HG02763 (cell line): ENCODE results near the gene EDC3.

Experiments used
- ATAC-seq: cut with Tn5 transposase; IDR thresholded peaks from one replicate; pipeline ENCODE4 v1.9.1; 2021; ENCODE audit warnings: mild to moderate bottlenecking, moderate library complexity; ENCODE audit not compliant: unreplicated experiment

Gene EDC3

DNA sequence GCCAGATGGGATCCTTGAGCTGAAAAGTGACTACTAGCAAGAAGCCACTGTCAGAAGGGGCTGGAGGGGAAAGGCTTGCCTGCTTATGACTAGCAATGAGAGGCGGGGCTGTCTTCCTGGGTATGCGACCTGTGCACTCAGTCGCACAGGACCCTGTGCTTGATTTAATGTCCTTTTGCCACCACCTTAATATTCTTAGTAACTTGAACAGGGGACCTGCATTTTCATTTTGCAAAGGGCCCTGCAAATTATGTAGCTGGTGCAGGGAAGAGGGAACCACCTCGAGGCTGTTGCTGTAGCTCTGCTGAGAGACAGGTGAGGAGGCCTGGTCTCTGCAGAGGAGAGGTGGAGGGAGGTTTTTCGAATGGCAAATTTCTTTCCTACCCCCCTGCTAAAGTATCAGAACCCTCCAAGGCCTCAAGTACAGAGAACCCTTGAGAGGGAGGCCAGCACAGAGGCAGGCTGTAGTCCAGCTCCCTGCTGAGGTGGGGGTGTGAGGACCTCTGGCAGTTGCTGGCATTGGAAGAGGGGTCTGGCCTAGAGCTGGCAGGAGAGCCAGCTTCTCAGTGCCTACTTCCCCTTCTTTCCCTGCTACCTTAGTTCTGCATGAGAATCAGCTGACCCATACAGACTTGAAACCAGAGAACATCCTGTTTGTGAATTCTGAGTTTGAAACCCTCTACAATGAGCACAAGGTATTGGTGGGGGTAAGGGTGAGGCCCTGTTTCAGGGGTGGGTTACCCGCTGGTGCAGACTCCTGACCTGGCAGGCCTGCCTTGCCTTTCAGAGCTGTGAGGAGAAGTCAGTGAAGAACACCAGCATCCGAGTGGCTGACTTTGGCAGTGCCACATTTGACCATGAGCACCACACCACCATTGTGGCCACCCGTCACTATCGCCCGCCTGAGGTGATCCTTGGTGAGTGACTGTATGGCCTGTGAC is 68.8 kb downstream of the EDC3 start:
- ATAC-seq, result peak; percentile 58

DNA sequence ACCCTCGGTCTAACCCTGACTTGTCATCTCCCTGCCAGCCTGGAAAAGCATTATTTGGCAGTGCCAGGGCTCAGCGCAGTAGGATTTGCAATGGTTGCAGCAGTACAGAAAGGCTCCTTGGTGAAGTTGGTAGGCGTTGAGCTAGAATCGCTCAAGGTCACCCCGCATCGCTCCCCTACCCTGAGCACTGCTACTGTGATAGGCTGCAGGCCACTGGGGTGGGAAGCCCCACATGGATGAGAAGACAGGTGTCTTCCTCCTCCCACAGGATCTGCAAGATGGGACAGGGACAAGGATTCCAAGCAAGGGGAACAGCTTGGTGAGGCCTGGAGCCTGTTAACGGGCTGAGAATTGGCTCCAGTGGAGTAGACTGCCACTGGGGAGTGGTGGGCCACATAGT is 69.5 kb downstream of the EDC3 start:
- no peak for ATAC-seq

GRCh38 chr15:74625693-74626092 is 70.1 kb downstream of the EDC3 start:
- ATAC-seq, result no peak

DNA sequence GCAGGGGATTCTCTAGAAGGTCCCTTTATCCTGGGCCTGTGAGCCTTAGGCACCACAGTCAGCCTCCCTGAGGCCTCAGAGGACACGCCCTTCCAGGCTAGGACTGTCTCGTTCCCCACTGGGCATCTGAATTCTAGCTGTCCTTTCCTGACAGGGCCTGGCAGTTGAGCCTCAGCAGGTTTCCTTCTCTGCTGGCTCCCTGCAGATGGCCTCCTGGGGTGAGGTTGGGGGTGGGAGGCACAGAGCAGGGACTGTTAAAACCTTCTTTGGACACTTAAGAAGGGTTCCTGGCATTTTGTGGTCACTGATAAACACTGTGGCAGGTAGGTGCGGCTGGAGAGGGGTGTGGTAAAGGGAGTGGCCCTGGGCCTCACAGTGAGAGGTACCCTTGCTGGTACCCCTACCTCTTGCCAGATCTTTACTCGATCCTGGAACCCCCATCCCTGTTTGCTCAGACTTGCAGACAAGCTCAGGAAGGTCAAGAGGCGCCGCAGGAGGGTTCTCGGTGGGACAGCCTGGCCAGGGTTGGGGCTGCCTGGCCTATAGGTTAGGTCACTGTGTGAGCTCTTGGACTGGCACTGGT is 71.7 kb downstream of the EDC3 start:
- no peak for ATAC-seq

- ATAC-seq, result no peak
These were observed 73.1 kb downstream of the EDC3 start for GRCh38 chr15:74622758-74623157.

DNA sequence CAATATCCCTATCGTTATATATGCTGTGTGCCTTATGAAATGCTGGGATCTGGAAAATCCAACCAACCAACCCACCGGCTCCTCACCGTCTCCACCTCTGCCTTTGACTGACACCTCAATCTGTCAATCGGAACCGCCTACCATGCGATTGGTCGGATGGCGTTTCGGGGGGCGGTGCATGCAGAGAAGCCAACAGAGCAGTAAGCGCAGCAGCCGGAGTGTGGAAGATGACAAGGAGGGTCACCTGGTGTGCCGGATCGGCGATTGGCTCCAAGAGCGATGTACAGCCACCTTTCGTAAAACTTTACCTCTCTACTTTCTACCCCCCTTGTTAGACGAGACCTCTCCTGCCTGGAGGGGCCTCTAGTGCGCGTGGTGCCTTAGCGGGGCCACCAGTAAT is 73.9 kb downstream of the EDC3 start:
- no peak for ATAC-seq

DNA sequence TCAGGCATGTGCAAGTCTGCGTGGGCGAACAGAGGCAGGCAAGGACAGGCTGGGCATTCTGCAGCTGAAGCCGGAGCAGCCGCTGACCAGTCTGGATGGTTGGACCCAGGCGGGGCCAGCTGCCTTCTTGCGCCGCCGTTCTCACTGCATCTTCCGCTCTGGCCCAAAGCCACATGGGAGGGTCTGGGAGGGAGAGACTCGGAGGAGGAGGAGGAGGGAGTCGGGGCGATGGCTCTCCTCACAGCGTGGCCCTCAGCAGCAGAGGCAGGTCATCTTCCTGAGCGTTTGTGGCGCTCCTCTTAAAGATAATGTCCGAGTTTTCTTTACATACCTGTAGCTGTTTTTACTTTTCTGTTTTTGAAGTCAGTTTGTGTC is 74.3 kb downstream of the EDC3 start:
- no peak for ATAC-seq

DNA sequence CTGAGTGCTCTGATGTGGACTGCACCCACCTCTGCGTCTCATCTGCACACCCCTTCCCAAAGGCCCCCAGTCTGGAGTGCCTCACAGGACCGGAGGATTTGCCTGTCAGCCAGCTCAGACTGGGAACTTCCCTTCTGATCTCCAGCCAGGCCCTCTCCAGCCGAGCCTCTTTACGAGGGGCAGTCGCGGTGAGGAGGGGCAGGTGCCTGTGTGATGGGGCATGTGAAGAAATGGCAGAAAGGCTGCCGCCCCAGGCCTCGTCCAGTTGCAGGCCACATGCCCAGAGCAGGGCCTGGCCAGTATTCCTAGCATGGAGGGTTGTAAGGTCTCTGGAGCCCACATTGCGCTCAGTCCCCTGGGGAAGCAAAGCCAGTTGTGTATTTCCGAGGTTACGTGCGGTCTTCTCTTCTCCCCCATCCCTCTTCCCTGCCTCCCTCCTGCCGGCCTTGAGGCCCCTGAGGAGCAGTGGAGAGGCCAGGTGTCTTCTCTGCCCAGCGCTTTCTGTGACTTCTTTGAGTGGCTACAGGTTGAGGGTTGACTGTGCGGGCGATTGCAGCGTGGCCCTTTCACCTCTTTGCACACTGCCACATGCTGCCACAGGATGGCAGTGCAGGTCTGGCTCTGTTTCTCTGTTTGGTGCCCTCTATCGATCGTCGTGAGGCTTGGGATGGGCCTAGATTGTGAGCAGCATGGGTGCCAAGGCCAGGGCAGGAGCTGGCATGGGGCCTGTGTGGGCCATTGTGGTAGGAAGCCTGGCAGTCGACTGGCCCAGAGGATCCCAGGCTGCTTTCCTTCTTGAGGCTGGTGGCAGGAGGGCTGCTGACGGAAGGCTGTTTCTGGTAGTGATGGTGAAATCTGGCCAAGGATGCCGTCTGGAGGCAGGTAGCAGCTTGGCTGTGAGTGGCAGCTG is 74.9 kb downstream of the EDC3 start:
- no peak for ATAC-seq

- no peak for ATAC-seq
These were observed 75.7 kb downstream of the EDC3 start for GRCh38 chr15:74619916-74620635.

- ATAC-seq, result no peak
These were observed 76.8 kb downstream of the EDC3 start for GRCh38 chr15:74618841-74619596.

DNA sequence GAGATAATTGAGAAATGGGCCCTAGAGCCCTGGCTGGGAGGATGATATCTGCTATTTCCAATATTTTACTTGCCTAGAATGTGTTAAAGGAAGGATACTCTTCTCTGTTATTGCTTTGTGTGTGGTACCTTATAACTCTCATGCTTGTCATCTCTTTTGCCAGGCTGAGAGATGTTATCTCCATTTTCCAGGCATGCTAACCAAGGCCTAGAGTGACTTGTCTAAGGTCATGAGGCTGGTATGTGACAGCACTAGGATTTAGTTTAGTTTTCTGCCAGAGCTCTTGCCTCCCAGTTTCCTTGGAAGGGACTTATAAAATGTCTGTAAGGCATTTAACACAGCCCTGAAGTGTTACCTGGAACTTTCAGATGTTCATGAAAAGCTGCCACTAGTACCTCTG is 78.8 kb downstream of the EDC3 start:
- no peak for ATAC-seq

GRCh38 chr15:74616366-74616939 is 79.4 kb downstream of the EDC3 start:
- ATAC-seq, result no peak

DNA sequence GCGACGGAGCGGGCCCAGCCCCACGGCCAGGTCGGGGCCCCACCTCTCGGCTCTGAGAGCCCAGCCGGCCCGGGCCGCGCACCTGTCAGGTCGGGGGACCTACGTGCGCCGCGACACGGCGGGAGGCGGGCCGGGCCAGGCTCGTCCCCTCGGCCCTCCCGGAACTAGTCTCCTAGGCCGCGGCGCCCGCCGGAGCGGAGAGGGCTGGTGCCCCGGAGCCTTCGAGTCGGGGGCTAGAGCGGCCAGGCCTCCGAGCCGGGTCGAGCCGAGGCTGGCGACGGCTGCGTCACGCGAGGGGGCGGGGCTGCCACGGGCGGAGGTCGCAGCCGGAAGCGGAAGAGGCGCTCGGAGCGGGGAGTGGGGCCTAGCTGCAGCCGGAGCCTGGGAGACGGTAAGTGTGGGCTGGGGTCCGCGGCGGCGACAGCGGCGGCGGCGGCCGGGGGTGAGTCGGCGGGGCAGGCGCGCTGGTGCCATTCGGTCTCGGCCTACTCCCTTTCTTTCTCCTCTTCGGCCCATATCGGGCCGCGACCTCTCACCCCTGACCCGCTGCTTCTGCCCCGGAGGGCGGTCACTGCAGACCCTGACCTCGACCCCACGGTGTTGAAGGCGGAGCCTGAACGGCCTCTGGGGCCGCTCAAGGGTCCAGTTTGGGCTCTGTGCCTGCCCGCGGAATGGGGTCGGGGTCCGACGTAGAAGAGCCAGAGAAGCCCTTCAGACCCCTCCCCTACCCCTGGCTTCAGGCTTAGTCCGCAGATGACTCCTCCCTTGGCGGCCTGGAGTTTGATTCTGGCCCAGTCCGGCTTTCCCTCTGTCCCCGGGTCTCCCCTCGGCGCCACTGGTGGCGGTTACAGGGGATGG is 80.1 kb downstream of the EDC3 start, which contains the start of gene CLK3:
TSS of gene CLK3 (plus strand) at position 329 of the 858 bp plus-strand sequence. CDS start 3,361 bp downstream, outside the sequence.
- peak; percentile 77 for ATAC-seq

DNA sequence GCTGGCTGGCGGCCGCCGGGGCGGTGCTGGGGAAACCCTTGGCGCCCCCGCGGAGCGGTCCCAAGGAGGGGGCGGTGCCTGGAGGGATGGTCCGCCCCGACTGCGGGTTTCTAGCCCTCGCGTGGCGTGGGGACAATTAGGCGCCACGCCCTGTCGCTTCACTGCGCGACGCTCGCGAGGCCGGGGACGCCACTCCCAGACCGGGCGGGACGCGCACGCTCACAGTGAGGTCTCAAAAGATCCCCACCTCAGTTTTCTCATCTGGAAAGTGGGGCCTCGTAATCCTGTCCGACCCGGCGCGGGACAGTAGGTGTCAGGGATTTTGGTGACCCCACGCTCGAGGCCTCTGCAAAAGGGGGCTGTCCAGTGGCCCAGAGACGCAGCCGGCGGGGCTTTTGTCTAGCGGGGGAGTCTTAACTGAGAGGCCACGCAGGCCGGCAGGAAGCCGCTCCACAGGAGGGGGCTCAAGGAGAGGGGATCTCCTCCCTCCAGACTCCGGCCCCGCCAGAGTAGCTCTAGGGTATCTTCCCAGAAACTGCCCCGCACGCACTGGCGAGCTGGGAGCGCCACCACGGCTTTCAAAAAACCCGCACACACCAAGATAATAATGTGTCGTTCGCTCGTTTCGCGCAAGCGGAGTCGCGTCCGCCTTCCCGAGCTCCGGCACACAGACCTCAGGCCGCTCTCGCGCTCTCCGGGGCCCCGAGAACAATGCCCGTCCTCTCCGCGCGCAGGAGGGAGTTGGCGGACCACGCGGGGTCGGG is 80.9 kb downstream of the EDC3 start:
- ATAC-seq, result peak; percentile 44

GRCh38 chr15:74613953-74614743 is 81.7 kb downstream of the EDC3 start:
- no peak for ATAC-seq

- ATAC-seq, result no peak
These were observed 82.5 kb downstream of the EDC3 start for GRCh38 chr15:74613089-74613952.
